Tibial nerve (tissue), 3 donors: ENCODE measurements around the gene MRTFB.

Experiments used
- EP300 ChIP-seq, 2 donors: sonication (generic); formaldehyde crosslinking; IDR thresholded peaks; one replicate each; pipeline ENCODE4 v1.6.1; 2017; ENCODE audit warnings: antibody characterized with exemption in 2 of 2, mild to moderate bottlenecking in 1 of 2
- POLR2A ChIP-seq, 2 donors: fragments of 450-650 bp; IDR thresholded peaks; one replicate each; pipeline ENCODE4 v1.6.1; 2017; ENCODE audit warnings: antibody characterized with exemption in 2 of 2, mild to moderate bottlenecking in 2 of 2, moderate library complexity in 2 of 2

DNA sequence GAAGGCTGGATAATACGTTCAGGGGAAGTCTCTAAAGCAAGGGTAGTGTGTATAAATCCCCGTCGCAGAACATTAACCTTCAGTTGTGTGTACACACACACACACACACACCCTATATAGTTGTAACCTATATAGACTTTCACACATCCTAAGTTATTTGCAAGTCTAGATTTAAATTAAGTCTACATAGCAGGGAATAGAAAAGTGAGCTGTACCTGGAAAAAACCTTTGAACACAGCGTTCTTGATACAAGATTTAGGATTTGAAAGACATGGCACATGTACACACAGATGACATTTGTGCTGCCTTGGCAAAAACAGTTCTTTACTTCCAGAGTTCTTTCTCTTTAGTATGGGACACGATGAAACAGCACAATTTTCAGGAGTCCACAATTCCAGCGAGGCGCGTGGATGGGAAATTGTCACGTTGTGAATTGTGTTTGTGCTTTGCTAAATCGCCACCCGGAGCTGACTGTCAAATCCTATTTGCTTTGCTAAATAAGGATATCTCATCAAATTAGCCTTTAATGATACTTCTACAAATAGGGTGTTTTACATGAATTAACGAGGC, 233.9 kb downstream of the MRTFB start:
- TF ChIP-seq EP300 (IDR thresholded peaks at IDR 0.05) (no peak), POLR2A (IDR thresholded peaks at IDR 0.05) (no peak)
